ENCODE results near the gene OPN1MW2.
"Not testable (repeated sequence)": the region's sequence is repeated elsewhere in the genome, so short reads cannot be mapped to it uniquely, and the experiment has no call there.

The OPN1MW2 gene

GRCh38 chrX:154269245-154269644 is 49.7 kb downstream of the OPN1MW2 start:
- not testable (repeated sequence) for DNase-seq (ENCODE audit: low read depth)
